DOHH2 (cell line): ENCODE results near the gene NLRP1.
"Not testable (repeated sequence)": the region's sequence is repeated elsewhere in the genome, so short reads cannot be mapped to it uniquely, and the experiment has no call there.

Experiments used
- CTCF ChIP-seq: fragments of 200-600 bp; sonication (generic); IDR thresholded peaks from one replicate; pipeline ENCODE4 v1.5.1; 2014; ENCODE audit warnings: antibody characterized with exemption, mild to moderate bottlenecking, low read depth, low read length; ENCODE audit not compliant: poor library complexity, severe bottlenecking
- EZH2phosphoT487 ChIP-seq: fragments of 200-600 bp; sonication (generic); IDR thresholded peaks from 2 replicates; pipeline ENCODE4 v1.6.1; 2017; ENCODE audit warnings: borderline replicate concordance, mild to moderate bottlenecking, antibody characterized with exemption, low read length, moderate library complexity, mixed read lengths

DNA sequence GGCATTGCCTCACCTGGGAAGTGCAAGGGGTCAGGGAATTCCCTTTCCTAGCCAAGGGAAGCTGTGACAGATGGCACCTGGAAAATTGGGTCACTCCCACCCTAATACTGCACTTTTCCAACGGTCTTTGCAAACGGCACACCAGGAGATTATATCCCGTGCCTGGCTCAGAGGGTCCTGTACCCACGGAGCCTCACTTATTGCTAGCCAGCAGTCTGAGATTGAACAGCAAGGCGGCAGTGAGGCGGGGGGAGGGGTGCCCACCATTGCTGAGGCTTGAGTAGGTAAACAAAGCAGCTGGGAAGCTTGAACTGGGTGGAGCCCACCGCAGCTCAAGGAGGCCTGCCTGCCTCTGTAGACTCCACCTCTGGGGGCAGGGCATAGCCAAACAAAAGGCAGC, 11.3 kb downstream of the NLRP1 start:
- not testable (repeated sequence) for TF ChIP-seq CTCF, EZH2phosphoT487
